WTC11 (cell line): ENCODE measurements around the gene MECP2. TPM values are rescaled to one million over a fixed set of nuclear protein-coding genes. Genes with fewer than 3 reads are reported as not detected.
"Not testable (repeated sequence)": the region's sequence is repeated elsewhere in the genome, so short reads cannot be mapped to it uniquely, and the experiment has no call there.

Experiments used
- ATAC-seq: fragments of 200-7000 bp; cut with Tn5 transposase; 2 replicates; pipeline ENCODE4 v1.10.0; 2021; ENCODE audit warnings: mild to moderate bottlenecking, moderate library complexity
- CTCF ChIA-PET: fragments of 300-600 bp; sonication (Branson Sonifier 250); formaldehyde crosslinking; loops from one replicate; lab custom pipeline; 2021; ENCODE audit warnings: antibody characterized with exemption; lab: Charles Lee
- POLR2A ChIA-PET: fragments of 350-600 bp; sonication (Branson Sonifier 250); formaldehyde crosslinking; loops from one replicate; lab custom pipeline; 2021; ENCODE audit warnings: antibody characterized with exemption; lab: Charles Lee
- DNase-seq: peaks from one replicate; pipeline ENCODE4 v3.0.0; 2021; ENCODE audit warnings: low spot score
- H3K27ac Mint-ChIP-seq: 2 replicates; pipeline ENCODE4 v1.8.0; 2021; ENCODE audit warnings: mixed read lengths
- H3K27me3 Mint-ChIP-seq: 2 replicates; pipeline ENCODE4 v1.8.0; 2021; ENCODE audit warnings: low read depth, mild to moderate bottlenecking, moderate library complexity, mixed read lengths
- H3K36me3 Mint-ChIP-seq: 2 replicates; pipeline ENCODE4 v1.8.0; 2021; ENCODE audit warnings: mixed read lengths
- H3K4me1 Mint-ChIP-seq: 2 replicates; pipeline ENCODE4 v1.8.0; 2022; ENCODE audit warnings: mixed read lengths
- H3K4me3 Mint-ChIP-seq: 2 replicates; pipeline ENCODE4 v1.8.0; 2021; ENCODE audit warnings: mild to moderate bottlenecking, moderate library complexity, mixed read lengths
- H3K9me3 Mint-ChIP-seq: 2 replicates; pipeline ENCODE4 v1.8.0; 2021; ENCODE audit warnings: mixed read lengths
- EMX1 ChIP-seq: fragments of 250-450 bp; sonication (Bioruptor Pico); IDR thresholded peaks from 2 replicates; pipeline ENCODE4 v1.8.0; 2021; ENCODE audit warnings: mild to moderate bottlenecking
- ETV6 ChIP-seq: sonication (generic); formaldehyde crosslinking; IDR thresholded peaks from 2 replicates; pipeline ENCODE4 v1.8.1; 2022; ENCODE audit warnings: mild to moderate bottlenecking, missing genetic modification reagents
- GABPB1 ChIP-seq: sonication (generic); formaldehyde crosslinking; IDR thresholded peaks from 2 replicates; pipeline ENCODE4 v1.8.1; 2023; ENCODE audit warnings: mild to moderate bottlenecking, missing genetic modification reagents
- GTF2I ChIP-seq: fragments of 250-450 bp; sonication (Bioruptor Pico); conservative IDR thresholded peaks from 2 replicates; pipeline ENCODE4 v1.4.0; 2021; ENCODE audit warnings: mild to moderate bottlenecking
- HMGA2 ChIP-seq: fragments of 250-450 bp; sonication (Bioruptor Pico); IDR thresholded peaks from 2 replicates; pipeline ENCODE4 v1.4.0; 2021; ENCODE audit warnings: mild to moderate bottlenecking, moderate library complexity
- KAT7 ChIP-seq: sonication (generic); formaldehyde crosslinking; IDR thresholded peaks from 2 replicates; pipeline ENCODE4 v1.8.1; 2023; ENCODE audit warnings: missing genetic modification reagents, mild to moderate bottlenecking, borderline replicate concordance
- PRRX2 ChIP-seq: fragments of 250-450 bp; sonication (Bioruptor Pico); IDR thresholded peaks from 2 replicates; pipeline ENCODE4 v1.8.0; 2021; ENCODE audit warnings: mild to moderate bottlenecking
- RORB ChIP-seq: fragments of 250-450 bp; sonication (Bioruptor Pico); IDR thresholded peaks from 2 replicates; pipeline ENCODE4 v1.9.0; 2021; ENCODE audit warnings: mild to moderate bottlenecking
- SP1 ChIP-seq: sonication (generic); formaldehyde crosslinking; conservative IDR thresholded peaks from 2 replicates; pipeline ENCODE4 v1.8.1; 2022; ENCODE audit warnings: missing genetic modification reagents
- TEAD1 ChIP-seq: sonication (generic); formaldehyde crosslinking; IDR thresholded peaks from 2 replicates; pipeline ENCODE4 v1.8.0; 2022; ENCODE audit warnings: mild to moderate bottlenecking, missing genetic modification reagents
- TP53 ChIP-seq: sonication (generic); formaldehyde crosslinking; IDR thresholded peaks from 2 replicates; pipeline ENCODE4 v1.8.1; 2023; ENCODE audit warnings: mild to moderate bottlenecking, missing genetic modification reagents
- ZNF121 ChIP-seq: sonication (generic); formaldehyde crosslinking; IDR thresholded peaks from 2 replicates; pipeline ENCODE4 v1.8.0; 2023; ENCODE audit warnings: missing genetic modification reagents
- ZNF219 ChIP-seq: sonication (generic); formaldehyde crosslinking; IDR thresholded peaks from 2 replicates; pipeline ENCODE4 v1.8.0; 2023; ENCODE audit warnings: missing genetic modification reagents, mild to moderate bottlenecking, borderline replicate concordance
- ZNF317 ChIP-seq: sonication (generic); formaldehyde crosslinking; IDR thresholded peaks from 2 replicates; pipeline ENCODE4 v1.8.1; 2023; ENCODE audit warnings: low read depth, mild to moderate bottlenecking, moderate library complexity, missing genetic modification reagents, borderline replicate concordance
- ZNF396 ChIP-seq: fragments of 250-450 bp; sonication (Bioruptor Pico); IDR thresholded peaks from 2 replicates; pipeline ENCODE4 v1.8.0; 2021; ENCODE audit warnings: mild to moderate bottlenecking, moderate library complexity, borderline replicate concordance
- ZNF416 ChIP-seq: fragments of 250-450 bp; sonication (Bioruptor Pico); IDR thresholded peaks from 2 replicates; pipeline ENCODE4 v1.9.0; 2021; ENCODE audit warnings: mild to moderate bottlenecking, inconsistent platforms
- ZNF423 ChIP-seq: fragments of 250-450 bp; sonication (Bioruptor Pico); IDR thresholded peaks from 2 replicates; pipeline ENCODE4 v2.1.2; 2022; ENCODE audit warnings: mild to moderate bottlenecking, moderate library complexity
- total RNA-seq: library from RNA; stranded (reverse); gene quantifications from 3 replicates; pipeline ENCODE4 v1.2.3, GENCODE V29; 2021
- TF ChIP-seq, protein P1 (sequence below): fragments of 250-450 bp; sonication (Bioruptor Pico); IDR thresholded peaks from 2 replicates; pipeline ENCODE4 v2.1.2; 2022; ENCODE audit warnings: mild to moderate bottlenecking, moderate library complexity
- TF ChIP-seq, protein P2 (sequence below): sonication (generic); formaldehyde crosslinking; IDR thresholded peaks from 2 replicates; pipeline ENCODE4 v1.8.0; 2022; ENCODE audit warnings: mild to moderate bottlenecking, missing genetic modification reagents
- TF ChIP-seq, protein P3 (sequence below): sonication (generic); formaldehyde crosslinking; IDR thresholded peaks from 2 replicates; pipeline ENCODE4 v1.8.1; 2022; ENCODE audit warnings: low read depth, mild to moderate bottlenecking, moderate library complexity, missing genetic modification reagents, borderline replicate concordance
- TF ChIP-seq, protein P4 (sequence below): fragments of 250-450 bp; sonication (Bioruptor Pico); IDR thresholded peaks from 2 replicates; pipeline ENCODE4 v1.9.0; 2021; ENCODE audit warnings: moderate library complexity, mild to moderate bottlenecking, inconsistent platforms, borderline replicate concordance
- TF ChIP-seq, protein P5 (sequence below): sonication (generic); formaldehyde crosslinking; IDR thresholded peaks from 2 replicates; pipeline ENCODE4 v1.8.0; 2023; ENCODE audit warnings: mild to moderate bottlenecking, missing genetic modification reagents
- TF ChIP-seq, protein P6 (sequence below): sonication (generic); formaldehyde crosslinking; IDR thresholded peaks from 2 replicates; pipeline ENCODE4 v1.8.0; 2022; ENCODE audit warnings: mild to moderate bottlenecking, missing genetic modification reagents
- TF ChIP-seq, protein P7 (sequence below): fragments of 250-450 bp; sonication (Bioruptor Pico); IDR thresholded peaks from 2 replicates; pipeline ENCODE4 v1.8.0; 2021; ENCODE audit warnings: mild to moderate bottlenecking
- TF ChIP-seq, protein P8 (sequence below): fragments of 250-450 bp; sonication (Bioruptor Pico); IDR thresholded peaks from 2 replicates; pipeline ENCODE4 v1.9.0; 2021; ENCODE audit warnings: mild to moderate bottlenecking

MECP2 gene
- total RNA-seq, 1 experiment from 2014 or later = 28.7 TPM

DNA sequence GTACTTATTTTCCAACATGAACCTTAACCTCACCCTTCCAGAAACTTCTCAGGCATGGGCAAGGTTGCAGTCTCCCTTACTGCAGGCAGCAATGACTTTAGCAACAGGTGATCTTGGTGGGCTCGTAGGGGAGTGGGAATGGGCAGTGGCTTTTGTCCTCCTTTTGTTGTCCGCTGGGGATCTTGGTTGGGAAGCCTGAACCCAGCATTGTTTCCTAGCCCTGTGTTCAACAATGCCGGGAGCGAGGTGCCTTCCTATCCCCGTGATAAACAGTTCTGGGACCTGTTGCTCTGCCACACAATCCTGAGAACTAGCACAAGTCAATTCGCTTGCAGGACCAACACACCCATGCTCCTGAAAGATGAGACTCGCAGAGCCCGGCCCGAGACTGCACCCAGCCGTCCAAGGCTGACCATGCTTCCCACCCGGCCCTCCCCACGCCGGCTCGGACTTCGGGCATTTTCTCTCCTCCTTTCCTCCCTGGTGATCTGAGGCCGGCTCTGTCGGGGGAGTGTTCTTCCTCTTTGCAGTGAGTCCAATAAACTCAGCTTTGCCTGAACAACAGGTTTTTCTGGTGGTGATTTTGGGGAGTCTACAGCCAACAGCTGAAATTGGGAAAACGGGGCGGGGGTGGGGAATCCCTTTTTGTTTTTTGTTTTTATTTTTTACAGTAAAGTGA, 98.0 kb downstream of the MECP2 start:
- H3K4me3 Mint-ChIP-seq = no peak overlapping the region
- no peaks in the 10 kb centered on the region for H3K27me3 Mint-ChIP-seq
- no peak overlapping the region; the same call in 1 of the 2 replicates for H3K27ac Mint-ChIP-seq
- ATAC-seq (peak; percentile 47; the same call in 1 of the 2 replicates), DNase-seq (no peak)
- H3K4me1 Mint-ChIP-seq = peaks cover 10% of the 10 kb centered on the region
- no peaks in the 10 kb centered on the region for H3K36me3 Mint-ChIP-seq
- TF ChIP-seq ZNF121 (CRISPR knock-in tag) (no peak), PRRX2 (CRISPR knock-in tag) (no peak), HMGA2 (CRISPR knock-in tag) (no peak), EMX1 (CRISPR knock-in tag) (no peak), SP1 (CRISPR knock-in tag) (no peak), KAT7 (CRISPR knock-in tag) (no peak)
- TF ChIP-seq, protein P1, sequence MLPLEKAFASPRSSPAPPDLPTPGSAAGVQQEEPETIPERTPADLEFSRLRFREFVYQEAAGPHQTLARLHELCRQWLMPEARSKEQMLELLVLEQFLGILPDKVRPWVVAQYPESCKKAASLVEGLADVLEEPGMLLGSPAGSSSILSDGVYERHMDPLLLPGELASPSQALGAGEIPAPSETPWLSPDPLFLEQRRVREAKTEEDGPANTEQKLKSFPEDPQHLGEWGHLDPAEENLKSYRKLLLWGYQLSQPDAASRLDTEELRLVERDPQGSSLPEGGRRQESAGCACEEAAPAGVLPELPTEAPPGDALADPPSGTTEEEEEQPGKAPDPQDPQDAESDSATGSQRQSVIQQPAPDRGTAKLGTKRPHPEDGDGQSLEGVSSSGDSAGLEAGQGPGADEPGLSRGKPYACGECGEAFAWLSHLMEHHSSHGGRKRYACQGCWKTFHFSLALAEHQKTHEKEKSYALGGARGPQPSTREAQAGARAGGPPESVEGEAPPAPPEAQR (CRISPR knock-in tag) = no peak
- TF ChIP-seq, protein P2, sequence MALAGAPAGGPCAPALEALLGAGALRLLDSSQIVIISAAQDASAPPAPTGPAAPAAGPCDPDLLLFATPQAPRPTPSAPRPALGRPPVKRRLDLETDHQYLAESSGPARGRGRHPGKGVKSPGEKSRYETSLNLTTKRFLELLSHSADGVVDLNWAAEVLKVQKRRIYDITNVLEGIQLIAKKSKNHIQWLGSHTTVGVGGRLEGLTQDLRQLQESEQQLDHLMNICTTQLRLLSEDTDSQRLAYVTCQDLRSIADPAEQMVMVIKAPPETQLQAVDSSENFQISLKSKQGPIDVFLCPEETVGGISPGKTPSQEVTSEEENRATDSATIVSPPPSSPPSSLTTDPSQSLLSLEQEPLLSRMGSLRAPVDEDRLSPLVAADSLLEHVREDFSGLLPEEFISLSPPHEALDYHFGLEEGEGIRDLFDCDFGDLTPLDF (CRISPR knock-in tag) = no peak
- no peaks in the 10 kb centered on the region for H3K9me3 Mint-ChIP-seq
- CTCF ChIA-PET = interaction anchor here (0.6 to 1.5 kb wide), 3 partner anchors 14 to 291 kb away, joined by 4 to 5 read pairs (median 4); no protein-coding TSS in a partner anchor
- POLR2A ChIA-PET = no interaction called here

DNA sequence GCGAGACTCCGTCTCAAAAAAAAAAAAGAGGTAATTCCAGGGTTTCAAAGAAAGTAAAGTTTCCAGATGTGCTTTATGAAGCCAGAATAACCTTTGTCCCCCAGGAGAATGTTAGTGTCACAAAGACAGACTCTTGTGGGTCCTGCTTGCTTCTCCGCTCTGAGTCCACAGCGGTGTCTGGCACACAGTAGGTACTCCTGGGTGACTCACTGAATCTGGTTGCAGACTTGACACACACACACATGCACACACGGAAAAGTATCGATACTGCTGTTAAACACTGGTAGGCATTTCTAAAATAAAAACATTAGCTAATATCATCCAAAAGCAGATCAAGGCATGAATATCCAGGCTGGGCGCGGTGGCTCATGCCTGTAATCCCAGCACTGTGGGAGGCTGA, 102.0 kb downstream of the MECP2 start:
- DNase-seq (no peak), ATAC-seq (no peak)
- no peaks in the 10 kb centered on the region for H3K27me3 Mint-ChIP-seq
- ChIA-PET CTCF (no interaction called here), POLR2A (no interaction called here)
- H3K36me3 Mint-ChIP-seq = no peaks in the 10 kb centered on the region
- H3K9me3 Mint-ChIP-seq = no peaks in the 10 kb centered on the region
- no peak for TF ChIP-seq ZNF423
- TF ChIP-seq ZNF396 (CRISPR knock-in tag) = no peak
- TF ChIP-seq GABPB1 = no peak
- TF ChIP-seq, protein P3, sequence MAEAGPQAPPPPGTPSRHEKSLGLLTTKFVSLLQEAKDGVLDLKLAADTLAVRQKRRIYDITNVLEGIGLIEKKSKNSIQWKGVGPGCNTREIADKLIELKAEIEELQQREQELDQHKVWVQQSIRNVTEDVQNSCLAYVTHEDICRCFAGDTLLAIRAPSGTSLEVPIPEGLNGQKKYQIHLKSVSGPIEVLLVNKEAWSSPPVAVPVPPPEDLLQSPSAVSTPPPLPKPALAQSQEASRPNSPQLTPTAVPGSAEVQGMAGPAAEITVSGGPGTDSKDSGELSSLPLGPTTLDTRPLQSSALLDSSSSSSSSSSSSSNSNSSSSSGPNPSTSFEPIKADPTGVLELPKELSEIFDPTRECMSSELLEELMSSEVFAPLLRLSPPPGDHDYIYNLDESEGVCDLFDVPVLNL = no peak
- no peak for TF ChIP-seq ETV6 (CRISPR knock-in tag)
- no peak for TF ChIP-seq HMGA2 (CRISPR knock-in tag)
- TF ChIP-seq RORB (CRISPR knock-in tag) = no peak
- no peak for TF ChIP-seq ZNF219 (CRISPR knock-in tag)
- TF ChIP-seq, protein P4, sequence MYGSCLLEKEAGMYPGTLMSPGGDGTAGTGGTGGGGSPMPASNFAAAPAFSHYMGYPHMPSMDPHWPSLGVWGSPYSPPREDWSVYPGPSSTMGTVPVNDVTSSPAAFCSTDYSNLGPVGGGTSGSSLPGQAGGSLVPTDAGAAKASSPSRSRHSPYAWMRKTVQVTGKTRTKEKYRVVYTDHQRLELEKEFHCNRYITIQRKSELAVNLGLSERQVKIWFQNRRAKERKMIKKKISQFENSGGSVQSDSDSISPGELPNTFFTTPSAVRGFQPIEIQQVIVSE (CRISPR knock-in tag) = no peak
- TF ChIP-seq, protein P5, sequence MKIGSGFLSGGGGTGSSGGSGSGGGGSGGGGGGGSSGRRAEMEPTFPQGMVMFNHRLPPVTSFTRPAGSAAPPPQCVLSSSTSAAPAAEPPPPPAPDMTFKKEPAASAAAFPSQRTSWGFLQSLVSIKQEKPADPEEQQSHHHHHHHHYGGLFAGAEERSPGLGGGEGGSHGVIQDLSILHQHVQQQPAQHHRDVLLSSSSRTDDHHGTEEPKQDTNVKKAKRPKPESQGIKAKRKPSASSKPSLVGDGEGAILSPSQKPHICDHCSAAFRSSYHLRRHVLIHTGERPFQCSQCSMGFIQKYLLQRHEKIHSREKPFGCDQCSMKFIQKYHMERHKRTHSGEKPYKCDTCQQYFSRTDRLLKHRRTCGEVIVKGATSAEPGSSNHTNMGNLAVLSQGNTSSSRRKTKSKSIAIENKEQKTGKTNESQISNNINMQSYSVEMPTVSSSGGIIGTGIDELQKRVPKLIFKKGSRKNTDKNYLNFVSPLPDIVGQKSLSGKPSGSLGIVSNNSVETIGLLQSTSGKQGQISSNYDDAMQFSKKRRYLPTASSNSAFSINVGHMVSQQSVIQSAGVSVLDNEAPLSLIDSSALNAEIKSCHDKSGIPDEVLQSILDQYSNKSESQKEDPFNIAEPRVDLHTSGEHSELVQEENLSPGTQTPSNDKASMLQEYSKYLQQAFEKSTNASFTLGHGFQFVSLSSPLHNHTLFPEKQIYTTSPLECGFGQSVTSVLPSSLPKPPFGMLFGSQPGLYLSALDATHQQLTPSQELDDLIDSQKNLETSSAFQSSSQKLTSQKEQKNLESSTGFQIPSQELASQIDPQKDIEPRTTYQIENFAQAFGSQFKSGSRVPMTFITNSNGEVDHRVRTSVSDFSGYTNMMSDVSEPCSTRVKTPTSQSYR (CRISPR knock-in tag) = no peak
- TF ChIP-seq ZNF416 = no peak
- TF ChIP-seq TP53 (CRISPR knock-in tag) = no peak
- no peak for TF ChIP-seq ZNF317 (CRISPR knock-in tag)
- TF ChIP-seq, protein P6, sequence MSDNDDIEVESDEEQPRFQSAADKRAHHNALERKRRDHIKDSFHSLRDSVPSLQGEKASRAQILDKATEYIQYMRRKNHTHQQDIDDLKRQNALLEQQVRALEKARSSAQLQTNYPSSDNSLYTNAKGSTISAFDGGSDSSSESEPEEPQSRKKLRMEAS (CRISPR knock-in tag) = no peak
- TF ChIP-seq TEAD1 = no peak
- no peak for TF ChIP-seq SP1 (CRISPR knock-in tag)
- TF ChIP-seq, protein P7, sequence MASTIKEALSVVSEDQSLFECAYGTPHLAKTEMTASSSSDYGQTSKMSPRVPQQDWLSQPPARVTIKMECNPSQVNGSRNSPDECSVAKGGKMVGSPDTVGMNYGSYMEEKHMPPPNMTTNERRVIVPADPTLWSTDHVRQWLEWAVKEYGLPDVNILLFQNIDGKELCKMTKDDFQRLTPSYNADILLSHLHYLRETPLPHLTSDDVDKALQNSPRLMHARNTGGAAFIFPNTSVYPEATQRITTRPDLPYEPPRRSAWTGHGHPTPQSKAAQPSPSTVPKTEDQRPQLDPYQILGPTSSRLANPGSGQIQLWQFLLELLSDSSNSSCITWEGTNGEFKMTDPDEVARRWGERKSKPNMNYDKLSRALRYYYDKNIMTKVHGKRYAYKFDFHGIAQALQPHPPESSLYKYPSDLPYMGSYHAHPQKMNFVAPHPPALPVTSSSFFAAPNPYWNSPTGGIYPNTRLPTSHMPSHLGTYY = no peak
- TF ChIP-seq, protein P8, sequence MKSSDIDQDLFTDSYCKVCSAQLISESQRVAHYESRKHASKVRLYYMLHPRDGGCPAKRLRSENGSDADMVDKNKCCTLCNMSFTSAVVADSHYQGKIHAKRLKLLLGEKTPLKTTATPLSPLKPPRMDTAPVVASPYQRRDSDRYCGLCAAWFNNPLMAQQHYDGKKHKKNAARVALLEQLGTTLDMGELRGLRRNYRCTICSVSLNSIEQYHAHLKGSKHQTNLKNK (CRISPR knock-in tag) = no peak
- TF ChIP-seq GTF2I (CRISPR knock-in tag) = no peak
- H3K4me1 Mint-ChIP-seq = peaks cover 7% of the 10 kb centered on the region
- no peak overlapping the region for H3K4me3 Mint-ChIP-seq
- H3K27ac Mint-ChIP-seq = no peak overlapping the region

DNA sequence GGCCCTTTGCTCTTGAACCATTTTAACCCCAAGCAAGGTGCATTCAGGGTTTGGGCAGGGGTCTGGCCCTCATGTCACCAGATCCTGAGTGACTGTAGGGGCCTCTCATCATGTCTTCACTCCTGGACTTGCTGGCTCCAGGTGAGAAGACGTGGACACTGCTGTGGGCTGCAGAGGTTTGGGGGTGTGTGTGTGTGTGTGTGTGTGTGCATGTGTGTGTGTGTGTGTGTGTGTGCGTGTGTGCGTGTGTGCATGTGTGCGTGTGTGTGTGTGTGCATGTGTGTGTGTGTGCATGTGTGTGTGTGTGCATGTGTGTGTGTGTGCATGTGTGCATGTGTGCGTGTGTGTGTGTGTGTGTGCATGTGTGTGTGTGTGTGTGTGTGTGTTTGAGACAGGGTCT, 103.1 kb downstream of the MECP2 start:
- H3K27me3 Mint-ChIP-seq, CTCF ChIA-PET, H3K27ac Mint-ChIP-seq, H3K4me3 Mint-ChIP-seq, DNase-seq, ATAC-seq, H3K9me3 Mint-ChIP-seq, POLR2A ChIA-PET, H3K36me3 Mint-ChIP-seq, H3K4me1 Mint-ChIP-seq: not testable (repeated sequence)
